ENCODE results near the gene ADAMTS16.

ADAMTS16 gene

DNA sequence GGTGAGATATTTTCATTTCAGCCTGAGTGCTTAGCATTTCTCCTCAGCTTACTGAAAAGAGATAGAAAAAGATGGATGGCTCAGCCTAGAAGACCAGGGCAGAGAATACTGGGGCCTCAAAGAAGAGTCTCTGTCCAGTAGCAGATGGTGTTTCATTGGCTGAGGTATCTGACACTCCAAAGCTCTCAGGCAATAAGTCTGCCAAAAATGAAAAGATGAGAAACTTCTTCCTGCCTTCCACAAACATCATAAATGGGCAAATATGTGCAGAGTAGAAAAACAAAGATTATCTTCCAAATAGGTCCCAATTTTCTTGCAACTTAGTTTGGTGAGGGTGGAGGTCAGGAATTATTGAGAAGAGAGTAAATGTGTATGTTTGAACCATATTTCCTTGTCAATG is 195.0 kb downstream of the ADAMTS16 start:
- no peak for TF ChIP-seq TAF1 (IDR thresholded peaks at IDR 0.05; ENCODE audit: low read depth, low read length)
- no peak for TF ChIP-seq POLR2A (IDR thresholded peaks at IDR 0.05; ENCODE audit: low read depth, low read length)
- no peak for TF ChIP-seq PAX5 (IDR thresholded peaks at IDR 0.05; ENCODE audit: insufficient read depth, low read length, severe bottlenecking)
- TF ChIP-seq POLR2AphosphoS5 (IDR thresholded peaks at IDR 0.05; ENCODE audit: low read depth, low read length), result no peak
- TF ChIP-seq SPI1 (IDR thresholded peaks at IDR 0.05; ENCODE audit: low read depth, low read length), result no peak
- no peak for TF ChIP-seq POU2F2 (IDR thresholded peaks at IDR 0.05; ENCODE audit: low read depth, low read length)
- DNase-seq (ENCODE audit: insufficient read length, low spot score), result no peak
- no peak for FAIRE-seq

- FAIRE-seq, result no peak
- no peak for TF ChIP-seq POU2F2 (IDR thresholded peaks at IDR 0.05; ENCODE audit: low read depth, low read length)
- no peak for TF ChIP-seq PAX5 (IDR thresholded peaks at IDR 0.05; ENCODE audit: insufficient read depth, low read length, severe bottlenecking)
- no peak for TF ChIP-seq POLR2AphosphoS5 (IDR thresholded peaks at IDR 0.05; ENCODE audit: low read depth, low read length)
- TF ChIP-seq SPI1 (IDR thresholded peaks at IDR 0.05; ENCODE audit: low read depth, low read length), result no peak
- no peak for TF ChIP-seq TAF1 (IDR thresholded peaks at IDR 0.05; ENCODE audit: low read depth, low read length)
- TF ChIP-seq POLR2A (IDR thresholded peaks at IDR 0.05; ENCODE audit: low read depth, low read length), result no peak
- no peak for DNase-seq (ENCODE audit: insufficient read length, low spot score)
These were observed 195.7 kb downstream of the ADAMTS16 start for GRCh38 chr5:5335700-5336264.

DNA sequence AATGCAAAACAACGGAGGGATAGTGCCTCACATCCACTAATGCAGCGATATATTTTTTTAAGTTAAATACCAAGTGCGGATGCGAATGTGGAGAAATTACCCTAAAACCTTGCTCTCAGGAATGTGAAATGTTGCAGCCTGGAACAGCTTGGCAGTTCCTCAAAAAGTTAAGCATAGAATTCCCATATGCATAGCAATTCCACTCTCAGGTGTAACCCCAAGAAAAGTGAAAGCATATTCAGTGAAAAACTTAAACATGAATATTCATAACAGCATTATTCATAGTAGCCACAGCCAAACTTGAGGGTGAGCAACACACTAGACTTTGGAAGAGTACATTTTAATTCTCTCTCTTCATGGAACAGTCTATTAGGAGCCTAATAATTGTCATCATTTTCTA is 199.1 kb downstream of the ADAMTS16 start:
- DNase-seq (ENCODE audit: insufficient read length, low spot score) (no peak), FAIRE-seq (no peak)
- TF ChIP-seq POLR2A (IDR thresholded peaks at IDR 0.05; ENCODE audit: low read depth, low read length) (no peak), SPI1 (IDR thresholded peaks at IDR 0.05; ENCODE audit: low read depth, low read length) (no peak), POU2F2 (IDR thresholded peaks at IDR 0.05; ENCODE audit: low read depth, low read length) (no peak), TAF1 (IDR thresholded peaks at IDR 0.05; ENCODE audit: low read depth, low read length) (no peak), POLR2AphosphoS5 (IDR thresholded peaks at IDR 0.05; ENCODE audit: low read depth, low read length) (no peak), PAX5 (IDR thresholded peaks at IDR 0.05; ENCODE audit: insufficient read depth, low read length, severe bottlenecking) (no peak)

GRCh38 chr5:5340206-5340729 is 200.1 kb downstream of the ADAMTS16 start:
- FAIRE-seq (no peak), DNase-seq (ENCODE audit: insufficient read length, low spot score) (no peak)
- TF ChIP-seq SPI1 (IDR thresholded peaks at IDR 0.05; ENCODE audit: low read depth, low read length) (no peak), POU2F2 (IDR thresholded peaks at IDR 0.05; ENCODE audit: low read depth, low read length) (no peak), TAF1 (IDR thresholded peaks at IDR 0.05; ENCODE audit: low read depth, low read length) (no peak), POLR2AphosphoS5 (IDR thresholded peaks at IDR 0.05; ENCODE audit: low read depth, low read length) (no peak), PAX5 (IDR thresholded peaks at IDR 0.05; ENCODE audit: insufficient read depth, low read length, severe bottlenecking) (no peak), POLR2A (IDR thresholded peaks at IDR 0.05; ENCODE audit: low read depth, low read length) (no peak)

- DNase-seq (ENCODE audit: insufficient read length, low spot score), result no peak
- no peak for FAIRE-seq
- no peak for TF ChIP-seq TAF1 (IDR thresholded peaks at IDR 0.05; ENCODE audit: low read depth, low read length)
- TF ChIP-seq POU2F2 (IDR thresholded peaks at IDR 0.05; ENCODE audit: low read depth, low read length), result no peak
- TF ChIP-seq PAX5 (IDR thresholded peaks at IDR 0.05; ENCODE audit: insufficient read depth, low read length, severe bottlenecking), result no peak
- TF ChIP-seq SPI1 (IDR thresholded peaks at IDR 0.05; ENCODE audit: low read depth, low read length), result no peak
- TF ChIP-seq POLR2AphosphoS5 (IDR thresholded peaks at IDR 0.05; ENCODE audit: low read depth, low read length), result no peak
- no peak for TF ChIP-seq POLR2A (IDR thresholded peaks at IDR 0.05; ENCODE audit: low read depth, low read length)
These were observed 201.6 kb downstream of the ADAMTS16 start for GRCh38 chr5:5341531-5342292.

DNA sequence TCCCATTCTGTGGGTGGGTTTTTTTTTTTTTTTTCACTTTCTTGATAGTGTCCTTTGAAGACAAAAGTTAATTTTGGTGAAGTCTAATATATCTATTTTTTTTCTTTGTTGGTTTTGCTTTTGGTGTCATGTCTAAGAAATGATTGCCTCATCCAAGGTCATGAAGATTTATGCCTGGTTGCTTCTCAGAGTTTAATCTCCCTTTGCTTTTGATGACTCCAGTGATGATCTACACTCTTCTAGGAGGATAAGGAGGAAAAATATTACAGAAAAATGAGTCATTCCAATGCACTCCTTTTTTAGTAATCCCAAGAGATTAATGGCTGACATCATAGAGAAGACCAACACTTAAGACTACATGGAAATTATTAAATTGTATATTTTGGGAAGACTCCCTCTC is 202.7 kb downstream of the ADAMTS16 start:
- DNase-seq (ENCODE audit: insufficient read length, low spot score) (no peak), FAIRE-seq (no peak)
- TF ChIP-seq SPI1 (IDR thresholded peaks at IDR 0.05; ENCODE audit: low read depth, low read length) (no peak), POLR2AphosphoS5 (IDR thresholded peaks at IDR 0.05; ENCODE audit: low read depth, low read length) (no peak), TAF1 (IDR thresholded peaks at IDR 0.05; ENCODE audit: low read depth, low read length) (no peak), POLR2A (IDR thresholded peaks at IDR 0.05; ENCODE audit: low read depth, low read length) (no peak), POU2F2 (IDR thresholded peaks at IDR 0.05; ENCODE audit: low read depth, low read length) (no peak), PAX5 (IDR thresholded peaks at IDR 0.05; ENCODE audit: insufficient read depth, low read length, severe bottlenecking) (no peak)

- FAIRE-seq, result no peak
- TF ChIP-seq POLR2AphosphoS5 (IDR thresholded peaks at IDR 0.05; ENCODE audit: low read depth, low read length) (no peak), SPI1 (IDR thresholded peaks at IDR 0.05; ENCODE audit: low read depth, low read length) (no peak), POU2F2 (IDR thresholded peaks at IDR 0.05; ENCODE audit: low read depth, low read length) (no peak), TAF1 (IDR thresholded peaks at IDR 0.05; ENCODE audit: low read depth, low read length) (no peak), POLR2A (IDR thresholded peaks at IDR 0.05; ENCODE audit: low read depth, low read length) (no peak), PAX5 (IDR thresholded peaks at IDR 0.05; ENCODE audit: insufficient read depth, low read length, severe bottlenecking) (no peak)
- no peak for DNase-seq (ENCODE audit: insufficient read length, low spot score)
These were observed 203.4 kb downstream of the ADAMTS16 start for GRCh38 chr5:5343568-5343967.

- no peak for TF ChIP-seq POU2F2 (IDR thresholded peaks at IDR 0.05; ENCODE audit: low read depth, low read length)
- no peak for TF ChIP-seq PAX5 (IDR thresholded peaks at IDR 0.05; ENCODE audit: insufficient read depth, low read length, severe bottlenecking)
- TF ChIP-seq TAF1 (IDR thresholded peaks at IDR 0.05; ENCODE audit: low read depth, low read length), result no peak
- TF ChIP-seq POLR2A (IDR thresholded peaks at IDR 0.05; ENCODE audit: low read depth, low read length), result no peak
- TF ChIP-seq SPI1 (IDR thresholded peaks at IDR 0.05; ENCODE audit: low read depth, low read length), result no peak
- no peak for TF ChIP-seq POLR2AphosphoS5 (IDR thresholded peaks at IDR 0.05; ENCODE audit: low read depth, low read length)
- no peak for DNase-seq (ENCODE audit: insufficient read length, low spot score)
- no peak for FAIRE-seq
These were observed 204.0 kb downstream of the ADAMTS16 start for GRCh38 chr5:5344051-5344571.

DNA sequence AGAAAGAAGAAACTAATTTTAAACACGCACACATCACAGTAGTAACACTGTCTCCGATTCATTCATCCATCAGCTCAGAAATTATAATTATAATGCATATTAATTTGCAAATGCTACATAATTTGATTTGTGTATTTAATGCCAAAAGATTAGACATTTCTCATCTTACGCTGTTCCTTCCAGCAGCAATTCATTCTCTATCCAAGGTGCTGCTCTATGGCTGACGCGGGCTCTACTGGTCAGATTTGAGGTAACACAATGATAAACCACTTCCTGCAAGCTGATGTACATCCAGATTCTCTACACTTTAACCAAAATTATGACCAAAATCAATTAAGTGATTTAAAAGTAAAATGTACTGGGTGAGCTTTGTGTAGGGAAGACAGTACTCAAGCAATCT is 204.5 kb downstream of the ADAMTS16 start:
- TF ChIP-seq POLR2AphosphoS5 (IDR thresholded peaks at IDR 0.05; ENCODE audit: low read depth, low read length) (no peak), TAF1 (IDR thresholded peaks at IDR 0.05; ENCODE audit: low read depth, low read length) (no peak), POLR2A (IDR thresholded peaks at IDR 0.05; ENCODE audit: low read depth, low read length) (no peak), PAX5 (IDR thresholded peaks at IDR 0.05; ENCODE audit: insufficient read depth, low read length, severe bottlenecking) (no peak), SPI1 (IDR thresholded peaks at IDR 0.05; ENCODE audit: low read depth, low read length) (no peak), POU2F2 (IDR thresholded peaks at IDR 0.05; ENCODE audit: low read depth, low read length) (no peak)
- no peak for DNase-seq (ENCODE audit: insufficient read length, low spot score)
- no peak for FAIRE-seq
